ENCODE data around the gene TMEM80.
"Not testable (repeated sequence)": the region's sequence is repeated elsewhere in the genome, so short reads cannot be mapped to it uniquely, and the experiment has no call there.

TMEM80 gene

GRCh38 chr11:679271-680207 lies 16.1 kb upstream of the TMEM80 start:
- in situ Hi-C loops (cut with MboI; ENCODE audit: low sequenced_read_pairs), result no loop called here

DNA sequence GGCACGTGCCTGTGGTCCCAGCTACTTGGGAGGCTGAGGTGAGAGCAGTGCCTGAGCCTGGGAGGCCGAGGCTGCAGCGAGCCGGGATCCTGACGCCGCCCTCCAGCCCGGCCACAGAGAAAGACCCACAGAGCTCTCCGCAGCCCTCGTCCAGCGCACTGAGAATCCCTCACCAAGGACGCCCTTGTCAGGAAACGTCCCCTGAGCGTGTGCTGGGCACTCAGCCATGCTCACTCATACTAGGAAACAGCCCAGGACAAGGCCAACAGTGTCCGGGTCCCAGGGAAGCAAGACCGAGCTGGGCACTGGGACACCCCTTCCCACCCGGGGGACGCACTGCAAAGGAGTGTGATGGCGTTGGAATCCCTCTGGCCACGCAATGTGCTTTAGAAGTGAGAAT lies 15.1 kb upstream of the TMEM80 start:
- in situ Hi-C loops (cut with MboI; ENCODE audit: low sequenced_read_pairs), result no loop called here

DNA sequence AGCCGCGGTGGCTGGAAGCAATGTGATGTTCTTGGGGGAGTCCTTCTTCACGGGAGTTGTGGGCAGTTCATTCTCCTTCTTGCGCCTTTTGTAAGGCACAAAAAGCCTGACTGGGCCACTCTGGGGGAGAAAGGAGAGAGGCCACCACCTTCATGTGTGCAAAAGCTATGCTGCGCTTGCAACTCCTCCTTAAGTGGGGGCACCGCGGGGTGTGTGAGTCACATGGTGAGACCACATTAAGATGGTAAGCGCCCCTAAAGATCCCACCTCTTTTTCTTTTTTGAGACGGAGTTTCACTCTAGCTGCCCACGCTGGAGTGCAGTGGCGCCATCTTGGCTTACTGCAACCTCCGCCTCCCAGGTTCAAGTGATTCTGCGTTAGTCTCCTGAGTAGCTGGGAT lies 14.6 kb upstream of the TMEM80 start:
- in situ Hi-C loops (cut with MboI; ENCODE audit: low sequenced_read_pairs), result no loop called here

DNA sequence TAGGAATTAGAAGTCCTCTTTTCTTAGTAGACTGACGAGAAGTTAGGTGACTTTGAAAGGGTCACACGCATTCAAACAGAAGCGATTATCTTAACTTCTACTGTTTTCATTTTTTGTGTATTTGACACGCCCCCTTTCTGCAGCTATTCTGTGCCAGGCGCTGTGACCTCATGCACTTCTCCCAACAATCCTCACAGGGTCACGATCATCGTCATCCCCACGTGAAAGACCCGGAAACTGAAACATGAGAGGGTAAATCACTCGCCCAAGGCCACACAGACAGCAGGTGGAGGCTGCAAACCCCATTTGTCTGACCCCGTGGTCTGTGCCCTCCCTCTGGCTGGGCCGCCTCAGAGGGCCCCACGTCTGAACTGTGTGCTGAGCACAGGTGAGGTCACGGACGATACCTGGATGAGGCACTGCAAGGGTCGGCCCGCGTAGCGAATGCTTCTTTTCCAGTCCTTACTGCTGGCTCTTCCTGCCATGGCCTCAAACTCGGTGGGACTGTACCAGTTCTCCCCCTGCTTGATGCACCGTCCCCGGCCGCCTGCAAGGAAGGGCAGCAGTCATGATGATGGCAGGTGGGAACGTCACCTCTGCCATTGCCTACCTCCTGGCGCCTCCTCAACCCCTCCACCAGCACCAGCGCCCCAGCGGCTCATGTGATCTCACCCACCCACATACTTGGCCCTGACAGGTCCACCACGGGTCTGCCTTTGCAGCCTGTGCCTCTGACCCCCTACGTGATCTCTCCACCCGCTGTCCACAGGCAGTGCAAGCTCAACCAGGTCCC lies 9.0 kb upstream of the TMEM80 start:
- in situ Hi-C loops (cut with MboI; ENCODE audit: low sequenced_read_pairs), result no loop called here

DNA sequence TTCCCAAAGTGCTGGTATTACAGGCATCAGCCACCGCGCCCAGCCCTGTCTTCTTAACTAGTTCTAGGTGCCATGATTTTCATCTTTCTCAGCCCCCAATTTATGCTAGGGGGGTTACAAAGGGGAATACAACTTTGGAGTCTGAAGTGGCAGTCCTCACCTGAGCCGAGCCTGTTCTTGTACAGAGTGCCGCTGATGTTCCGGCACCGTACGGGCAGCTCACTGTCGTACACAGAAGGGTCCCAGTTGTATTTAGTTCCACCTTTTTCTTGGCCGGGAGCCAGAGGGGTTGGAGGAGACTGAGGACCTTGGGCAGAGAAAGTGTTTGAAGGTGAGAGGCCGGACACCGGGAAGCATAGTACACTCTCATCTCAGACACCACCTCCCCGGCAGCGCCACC lies 7.9 kb upstream of the TMEM80 start:
- in situ Hi-C loops (cut with MboI; ENCODE audit: low sequenced_read_pairs), result no loop called here

GRCh38 chr11:688681-689080 lies 6.9 kb upstream of the TMEM80 start:
- in situ Hi-C loops (cut with MboI; ENCODE audit: low sequenced_read_pairs), result no loop called here

DNA sequence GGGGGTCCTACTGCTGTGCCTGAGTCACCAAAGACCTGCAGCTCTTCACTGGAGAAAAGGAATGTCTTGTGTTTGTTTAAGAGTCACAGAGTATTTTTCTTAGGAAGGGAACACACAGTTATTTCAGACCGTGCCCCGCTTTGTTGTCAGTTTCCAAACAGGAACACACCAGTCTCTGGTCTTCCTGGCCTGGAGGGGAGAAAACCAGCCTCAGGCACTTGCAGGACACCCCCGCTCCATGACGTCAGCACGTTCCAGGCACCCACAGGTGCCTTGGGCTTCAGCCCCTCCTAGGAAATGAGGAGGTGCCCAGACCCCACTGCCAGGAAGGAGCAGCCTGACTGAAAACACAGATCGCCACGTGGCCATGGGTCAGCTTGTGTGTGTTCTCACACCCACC lies 6.0 kb upstream of the TMEM80 start:
- in situ Hi-C loops (cut with MboI; ENCODE audit: low sequenced_read_pairs), result no loop called here

GRCh38 chr11:690244-690643 lies 5.4 kb upstream of the TMEM80 start:
- in situ Hi-C loops (cut with MboI; ENCODE audit: low sequenced_read_pairs), result not testable (repeated sequence)

DNA sequence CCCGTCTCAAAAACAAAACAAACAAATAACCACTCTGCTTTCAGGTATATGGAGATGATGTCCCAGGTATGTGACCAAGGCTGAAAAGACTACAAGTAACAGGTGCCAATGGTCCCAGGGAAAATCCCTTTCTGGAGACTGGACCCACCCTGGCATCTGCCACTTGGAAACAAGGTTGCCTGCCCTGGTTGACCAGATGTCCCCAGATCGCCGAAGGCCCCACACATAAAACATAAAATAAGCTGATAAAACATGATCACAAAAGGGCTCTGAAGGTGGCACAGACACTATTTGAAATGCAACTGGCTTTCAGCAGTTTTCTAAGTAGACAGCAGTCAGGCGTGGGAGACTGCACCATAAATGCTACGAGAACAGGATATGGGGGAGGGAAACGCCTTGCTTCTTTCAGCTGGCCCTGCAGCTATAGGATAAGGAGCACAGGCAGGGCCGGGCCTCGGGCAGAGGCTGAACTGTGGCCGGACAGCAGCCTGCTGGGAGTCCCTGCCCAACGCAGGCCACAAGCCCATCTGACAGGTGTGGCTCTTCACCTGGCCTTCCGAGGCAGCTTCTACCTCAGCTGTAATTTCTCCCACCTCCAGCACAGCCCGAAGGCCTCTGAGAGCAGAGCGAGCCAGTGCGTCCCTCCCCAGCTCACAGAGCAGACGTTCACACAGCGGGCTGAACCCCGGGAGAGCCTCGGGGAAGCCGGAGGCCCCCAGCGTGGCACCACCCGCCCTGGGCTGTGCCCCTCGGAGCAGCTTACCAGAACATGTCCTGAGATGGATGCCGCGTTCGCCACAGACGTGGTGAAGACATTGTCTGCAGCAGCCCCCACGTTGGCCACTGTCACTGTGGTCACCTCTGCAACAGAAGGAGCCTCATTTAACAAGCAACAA lies 4.6 kb upstream of the TMEM80 start:
- in situ Hi-C loops (cut with MboI; ENCODE audit: low sequenced_read_pairs), result no loop called here

DNA sequence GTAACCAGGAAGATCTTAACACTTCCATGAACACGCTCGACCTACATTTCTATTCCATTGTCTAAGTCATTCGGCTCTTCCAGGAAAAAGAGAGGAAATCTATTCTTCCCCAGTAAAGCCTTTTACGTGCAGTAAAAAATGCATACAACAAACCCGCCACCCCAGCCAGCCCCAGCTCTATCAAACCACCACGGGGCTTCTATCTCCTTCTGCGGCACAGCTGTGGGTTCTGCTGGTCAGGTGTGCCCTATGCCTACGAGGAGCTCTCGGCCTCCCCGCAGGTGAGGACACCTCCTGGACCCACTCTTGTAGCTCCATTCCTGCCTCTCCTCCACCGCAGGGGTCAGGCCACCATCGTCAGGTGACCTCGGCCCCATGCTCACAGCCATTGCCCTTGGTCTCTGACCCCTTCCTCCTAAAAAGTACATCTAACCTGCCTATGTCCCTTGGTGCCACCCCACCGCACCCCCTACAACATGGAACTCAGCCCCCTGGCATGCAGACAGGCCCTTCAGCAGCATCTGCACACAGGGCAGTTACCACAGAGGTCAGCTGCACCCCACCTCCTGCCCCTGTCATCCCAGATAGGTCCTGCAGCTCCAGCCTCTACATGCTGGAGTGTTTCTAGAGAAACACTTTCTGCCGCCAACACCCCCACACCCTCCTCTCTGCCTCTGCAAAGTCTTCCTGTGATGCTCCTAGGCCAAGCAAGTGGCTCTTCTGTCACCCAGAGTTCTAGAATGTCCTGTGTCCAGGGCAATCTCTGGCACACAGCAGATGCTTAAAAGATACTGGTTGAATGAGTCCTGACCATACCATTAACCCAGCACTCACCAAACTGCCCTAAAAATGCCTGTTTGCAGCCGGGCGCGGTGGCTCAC lies 3.7 kb upstream of the TMEM80 start:
- in situ Hi-C loops (cut with MboI; ENCODE audit: low sequenced_read_pairs), result no loop called here

DNA sequence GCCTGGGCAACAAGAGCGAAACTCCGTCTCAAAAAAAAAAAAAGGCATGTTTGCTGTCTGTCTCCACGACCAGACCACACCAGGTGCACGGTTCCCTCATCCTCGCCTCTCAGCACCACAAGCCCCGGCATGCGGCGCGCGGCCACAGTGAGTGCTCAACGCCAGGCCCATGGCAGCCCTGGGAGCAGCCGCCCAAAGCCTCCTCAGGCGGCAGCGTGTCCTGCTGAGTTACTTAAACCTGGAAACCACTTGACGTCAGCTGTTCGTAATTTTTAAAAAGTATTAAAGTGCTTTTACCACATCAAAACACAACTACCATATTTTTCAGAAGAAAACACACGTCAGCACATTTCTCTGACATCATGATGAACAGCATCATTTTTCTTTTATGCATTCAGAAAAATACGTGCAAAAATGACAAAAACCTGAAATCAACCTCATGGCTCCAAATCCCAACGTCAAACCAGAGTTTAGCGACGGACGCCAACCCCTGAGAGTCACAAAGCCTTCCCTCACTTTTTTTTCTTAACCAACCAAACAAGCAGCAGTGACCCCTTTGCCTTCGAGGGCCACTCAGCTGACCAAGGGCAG lies 2.7 kb upstream of the TMEM80 start:
- in situ Hi-C loops (cut with MboI; ENCODE audit: low sequenced_read_pairs), result no loop called here

DNA sequence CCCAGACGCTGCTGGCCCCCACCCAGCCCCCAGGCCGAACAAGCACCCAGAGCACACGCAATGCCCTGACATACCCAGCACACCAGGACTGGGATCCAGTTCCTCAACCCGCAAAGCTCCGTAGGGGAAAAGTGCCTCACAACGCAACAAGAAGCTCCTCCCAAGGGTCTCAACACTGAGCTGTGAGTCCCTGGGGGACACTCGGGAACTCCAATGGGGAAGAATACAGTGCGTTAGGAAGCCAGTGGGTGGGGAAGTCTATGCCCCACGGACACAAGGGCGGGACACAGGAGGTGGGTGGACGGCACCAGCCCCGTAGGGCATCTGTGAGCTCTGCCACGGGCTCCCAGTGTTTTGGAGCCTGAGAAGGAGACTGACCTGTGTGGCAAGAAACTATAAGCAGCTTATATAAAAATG lies 2.2 kb upstream of the TMEM80 start:
- in situ Hi-C loops (cut with MboI; ENCODE audit: low sequenced_read_pairs), result no loop called here

DNA sequence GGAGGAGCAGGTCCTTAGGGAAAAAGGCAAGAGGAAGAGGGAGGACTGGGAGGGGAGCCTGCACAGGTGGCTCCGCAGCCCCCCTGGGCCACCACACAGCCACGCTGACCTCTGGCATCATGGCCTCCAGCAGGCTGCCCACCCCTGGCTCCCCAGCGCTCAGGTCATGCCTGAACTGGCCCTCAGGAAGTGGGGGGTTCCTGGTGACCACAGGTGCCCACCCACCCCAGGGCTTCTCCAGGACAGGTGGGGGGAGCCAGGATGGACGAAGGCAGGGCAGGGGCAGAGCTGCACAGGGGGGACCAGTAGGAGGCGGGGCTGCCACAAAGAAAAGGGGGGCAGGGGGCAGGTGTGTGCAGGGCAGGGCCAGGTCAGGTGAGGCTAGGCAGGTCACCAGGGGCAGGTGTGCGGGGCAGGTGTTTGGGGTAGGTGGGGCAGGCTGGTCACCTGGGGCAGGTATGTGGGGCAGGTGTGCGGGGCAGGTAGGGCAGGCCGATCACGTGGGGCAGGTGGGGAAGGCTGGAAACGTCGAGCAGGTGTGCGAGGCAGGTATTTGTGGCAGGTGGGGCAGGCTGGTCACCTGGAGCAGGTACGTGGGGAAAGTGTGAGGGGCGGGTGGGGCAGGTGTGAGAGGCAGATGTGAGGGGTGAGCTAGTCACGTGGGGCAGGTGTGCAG lies 1.6 kb upstream of the TMEM80 start:
- in situ Hi-C loops (cut with MboI; ENCODE audit: low sequenced_read_pairs), result no loop called here

- in situ Hi-C loops (cut with MboI; ENCODE audit: low sequenced_read_pairs), result no loop called here
Measured at GRCh38 chr11:694563-695287, 891 bp upstream of the TMEM80 start, which contains the start of gene DEAF1. Gene DEAF1, minus strand, starts transcription at chr11:695222. Its CDS starts 175 bp downstream, at chr11:695047.

DNA sequence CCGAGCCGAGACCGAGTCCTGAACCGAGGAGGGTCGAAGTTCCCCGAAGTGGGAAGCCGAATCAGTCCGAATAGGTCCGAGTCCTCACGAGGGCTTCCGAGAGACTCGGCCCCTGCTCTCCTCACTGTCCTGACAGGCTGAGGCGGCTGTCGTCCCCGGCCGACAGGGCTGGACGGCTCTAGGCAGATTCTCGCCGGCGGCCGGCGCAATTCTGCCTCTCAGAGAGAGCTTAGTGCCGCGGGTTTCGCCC lies 403 bp upstream of the TMEM80 start:
- in situ Hi-C loops (cut with MboI; ENCODE audit: low sequenced_read_pairs), result no loop called here

DNA sequence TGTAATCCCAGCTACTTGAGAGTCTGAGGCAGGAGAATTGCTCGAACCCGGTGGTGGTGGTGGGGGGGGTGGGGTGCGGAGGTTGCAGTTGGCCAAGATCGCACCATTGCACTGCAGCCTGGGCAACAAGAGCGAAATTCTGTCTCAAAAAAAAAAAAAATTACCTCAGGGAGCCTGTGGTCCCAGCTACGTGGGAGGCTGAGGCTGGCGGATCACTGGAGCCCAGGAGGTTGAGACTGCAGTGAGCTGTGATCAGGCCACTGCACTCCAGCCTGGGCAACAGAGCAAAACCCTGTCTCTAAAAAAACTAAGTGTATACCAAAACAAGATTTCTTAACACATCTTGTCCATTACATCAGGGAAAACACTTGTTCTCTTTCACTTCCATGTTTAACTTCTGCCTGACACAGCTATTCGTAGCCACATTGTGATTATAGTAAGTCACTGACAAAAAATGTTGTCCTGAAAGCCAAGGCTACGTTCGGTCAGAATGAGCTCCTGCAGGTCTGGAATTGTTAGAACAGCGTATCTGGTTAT lies 1.4 kb downstream of the TMEM80 start:
- in situ Hi-C loops (cut with MboI; ENCODE audit: low sequenced_read_pairs), result no loop called here

GRCh38 chr11:697811-698311 lies 2.2 kb downstream of the TMEM80 start:
- in situ Hi-C loops (cut with MboI; ENCODE audit: low sequenced_read_pairs), result no loop called here

- in situ Hi-C loops (cut with MboI; ENCODE audit: low sequenced_read_pairs), result no loop called here
Measured at GRCh38 chr11:698493-699115, 3.0 kb downstream of the TMEM80 start.
